IMR-90 (cell line): ENCODE data around the gene GLRA3. TPM values are rescaled to one million over a fixed set of nuclear protein-coding genes. Genes with fewer than 3 reads are reported as not detected.

Experiments used
- ATAC-seq: fragments of 200-7000 bp; cut with Tn5 transposase; 2 replicates; pipeline ENCODE4 v1.9.1; 2020; ENCODE audit warnings: low read depth, mild to moderate bottlenecking, moderate library complexity
- BruUV-seq: library from RNA; stranded (reverse); fragments of 400-500 nt; replicated peaks from 2 replicates; lab custom pipeline; 2021; lab: Mats Ljungman, UMichigan
- CTCF ChIA-PET: fragments of 300-600 bp; formaldehyde crosslinking; extraction: SDS; loops from one replicate; lab custom pipeline; 2021; ENCODE audit warnings: antibody characterized with exemption; lab: Yijun Ruan, JAX
- POLR2A ChIA-PET: fragments of 300-600 bp; sonication (Branson Sonifier 250); formaldehyde crosslinking; loops from one replicate; lab custom pipeline; 2022; ENCODE audit warnings: antibody characterized with exemption; ENCODE audit not compliant: unreplicated experiment; lab: Charles Lee
- DNase-seq: peaks from one replicate; pipeline ENCODE4 v3.0.0; 2013
- H2AFZ ChIP-seq: replicated peaks from 2 replicates; pipeline ENCODE3; 2013; ENCODE audit warnings: low read length, mild to moderate bottlenecking; ENCODE audit not compliant: poor library complexity
- H2AK5ac ChIP-seq: 2 replicates; pipeline ENCODE4 v1.6.1; 2013; ENCODE audit warnings: low read depth, low read length, inconsistent platforms
- H2AK9ac ChIP-seq: replicated peaks from 2 replicates; pipeline ENCODE3; 2013; ENCODE audit warnings: mild to moderate bottlenecking, low read depth, low read length, moderate library complexity; ENCODE audit not compliant: poor library complexity
- H2BK120ac ChIP-seq: 2 replicates; pipeline ENCODE4 v1.6.1; 2013; ENCODE audit warnings: low read depth, low read length, inconsistent platforms
- H2BK15ac ChIP-seq: 3 replicates; pipeline ENCODE4 v1.6.1; 2013; ENCODE audit warnings: low read depth, low read length, inconsistent platforms
- H2BK20ac ChIP-seq: 2 replicates; pipeline ENCODE4 v1.6.1; 2013; ENCODE audit warnings: low read depth, mild to moderate bottlenecking, inconsistent platforms, low read length, moderate library complexity
- H2BK5ac ChIP-seq: 2 replicates; pipeline ENCODE4 v1.6.1; 2013; ENCODE audit warnings: mild to moderate bottlenecking, low read depth, low read length, inconsistent platforms; ENCODE audit not compliant: poor library complexity, severe bottlenecking
- H3K14ac ChIP-seq: replicated peaks from 2 replicates; pipeline ENCODE4 v1.6.1; 2013; ENCODE audit warnings: low read depth, low read length, inconsistent platforms
- H3K18ac ChIP-seq: 2 replicates; pipeline ENCODE4 v1.6.1; 2013; ENCODE audit warnings: low read depth, low read length, control low read depth
- H3K23ac ChIP-seq: 2 replicates; pipeline ENCODE4 v1.6.1; 2013; ENCODE audit warnings: low read depth, low read length, inconsistent platforms
- H3K27ac ChIP-seq: 2 replicates; pipeline ENCODE4 v1.5.1; 2013; ENCODE audit warnings: mild to moderate bottlenecking, control low read depth, low read length; ENCODE audit not compliant: insufficient read depth
- H3K27me3 ChIP-seq: 2 replicates; pipeline ENCODE4 v1.6.1; 2013; ENCODE audit warnings: low read length; ENCODE audit not compliant: control insufficient read depth, insufficient read depth
- H3K36me3 ChIP-seq: 2 replicates; pipeline ENCODE4 v1.6.1; 2013; ENCODE audit warnings: low read length, mixed read lengths; ENCODE audit not compliant: control insufficient read depth, insufficient read depth
- H3K4ac ChIP-seq: 2 replicates; pipeline ENCODE4 v1.6.1; 2013; ENCODE audit warnings: low read depth, low read length, inconsistent platforms
- H3K4me1 ChIP-seq: 2 replicates; pipeline ENCODE4 v1.6.1; 2013; ENCODE audit warnings: low read length, mixed read lengths; ENCODE audit not compliant: control insufficient read depth, insufficient read depth
- H3K4me2 ChIP-seq: 2 replicates; pipeline ENCODE4 v1.6.1; 2013; ENCODE audit warnings: low read depth, mild to moderate bottlenecking, control low read depth, low read length, moderate library complexity
- H3K4me3 ChIP-seq: 2 replicates; pipeline ENCODE4 v1.5.1; 2013; ENCODE audit warnings: low read depth, mild to moderate bottlenecking, control low read depth, low read length, moderate library complexity; ENCODE audit not compliant: insufficient read depth
- H3K56ac ChIP-seq: 2 replicates; pipeline ENCODE4 v1.6.1; 2013; ENCODE audit warnings: low read length, inconsistent platforms; ENCODE audit not compliant: insufficient read depth; ENCODE audit errors: extremely low read depth
- H3K79me1 ChIP-seq, 2 experiments: 2 replicates each; pipeline ENCODE4 v1.6.1; 2013; ENCODE audit warnings: low read length in 2 of 2, inconsistent platforms in 1 of 2, low read depth in 1 of 2
- H3K9ac ChIP-seq: 2 replicates; pipeline ENCODE4 v1.6.1; 2013; ENCODE audit warnings: low read depth, low read length, control low read depth
- H3K9me1 ChIP-seq: 2 replicates; pipeline ENCODE4 v1.6.1; 2013; ENCODE audit warnings: low read length, inconsistent platforms; ENCODE audit not compliant: insufficient read depth
- H3K9me3 ChIP-seq: 2 replicates; pipeline ENCODE4 v1.6.1; 2013; ENCODE audit warnings: low read length; ENCODE audit not compliant: control insufficient read depth, insufficient read depth
- H4K20me1 ChIP-seq: 2 replicates; pipeline ENCODE4 v1.6.1; 2013; ENCODE audit warnings: low read length, inconsistent platforms; ENCODE audit not compliant: insufficient read depth
- H4K5ac ChIP-seq: 2 replicates; pipeline ENCODE4 v1.6.1; 2013; ENCODE audit warnings: mild to moderate bottlenecking, low read depth, low read length, control low read depth
- H4K8ac ChIP-seq, 2 experiments: 2 replicates each; pipeline ENCODE4 v1.6.1; 2013; ENCODE audit warnings: low read depth in 2 of 2, low read length in 2 of 2, control low read depth in 1 of 2, inconsistent platforms in 1 of 2
- H4K91ac ChIP-seq: 2 replicates; pipeline ENCODE4 v1.6.1; 2013; ENCODE audit warnings: low read depth, low read length, inconsistent platforms; ENCODE audit not compliant: insufficient read depth
- BHLHE40 ChIP-seq: fragments of 150-350 bp; IDR thresholded peaks from 2 replicates; pipeline ENCODE4 v1.6.1; 2016; ENCODE audit warnings: mild to moderate bottlenecking, low read depth, low read length
- RAD21 ChIP-seq: IDR thresholded peaks from 2 replicates; pipeline ENCODE4 v1.6.1; 2012; ENCODE audit warnings: low read length, improper control_type of control experiment
- WGBS, 2 experiments: methylation state at CpG; one replicate each; pipeline versions ENCODE4 v1.1.5 to v1.1.7; 2013; ENCODE audit warnings: missing lambda C conversion rate in 2 of 2; ENCODE audit not compliant: insufficient read length in 1 of 2; ENCODE audit errors: extremely low coverage in 2 of 2; 5-methylcytosine and 5-hydroxymethylcytosine counted together
- dilution Hi-C: fragments of 300-500 bp; cut with HindIII; formaldehyde crosslinking; loops from one replicate; pipeline ENCODE4 v1.14.3; 2018; ENCODE audit warnings: low sequenced_read_pairs; ENCODE audit not compliant: unreplicated experiment
- in situ Hi-C: fragments of 300-500 bp; cut with MboI; formaldehyde crosslinking; loops from 3 replicates; pipeline ENCODE4 v1.14.3; 2019; ENCODE audit warnings: low sequenced_read_pairs, inconsistent platforms, mixed read lengths
- intact Hi-C: fragments of 100-400 bp; cut with micrococcal nuclease; formaldehyde crosslinking; loops from 2 replicates; pipeline ENCODE4 v1.10.0; 2022
- polyA plus RNA-seq, 3 experiments: library from polyadenylated mRNA; depleted of rRNA; stranded (reverse); fragments of >200 nt; gene quantifications; 2 replicates each; pipeline ENCODE4 v1.2.3, GENCODE V29; 2012; ENCODE audit warnings: low replicate concordance in 1 of 3
- total RNA-seq: library from RNA; depleted of rRNA; stranded (reverse); fragments of >200 nt; gene quantifications from 2 replicates; pipeline ENCODE4 v1.2.3, GENCODE V29; 2012
- TF ChIP-seq, protein P1 (sequence below): fragments of 150-350 bp; IDR thresholded peaks from 2 replicates; pipeline ENCODE4 v1.6.1; 2017; ENCODE audit warnings: mild to moderate bottlenecking, antibody characterized with exemption, low read length, low read depth
- TF ChIP-seq, protein P2 (sequence below): conservative IDR thresholded peaks from 2 replicates; pipeline ENCODE4 v1.5.1; 2012; ENCODE audit warnings: mild to moderate bottlenecking, low read depth, low read length, improper control_type of control experiment

Gene GLRA3
- total and polyA plus RNA-seq, 2 of the 4 experiments (the other 2 are of a cell fraction), result not detected

DNA sequence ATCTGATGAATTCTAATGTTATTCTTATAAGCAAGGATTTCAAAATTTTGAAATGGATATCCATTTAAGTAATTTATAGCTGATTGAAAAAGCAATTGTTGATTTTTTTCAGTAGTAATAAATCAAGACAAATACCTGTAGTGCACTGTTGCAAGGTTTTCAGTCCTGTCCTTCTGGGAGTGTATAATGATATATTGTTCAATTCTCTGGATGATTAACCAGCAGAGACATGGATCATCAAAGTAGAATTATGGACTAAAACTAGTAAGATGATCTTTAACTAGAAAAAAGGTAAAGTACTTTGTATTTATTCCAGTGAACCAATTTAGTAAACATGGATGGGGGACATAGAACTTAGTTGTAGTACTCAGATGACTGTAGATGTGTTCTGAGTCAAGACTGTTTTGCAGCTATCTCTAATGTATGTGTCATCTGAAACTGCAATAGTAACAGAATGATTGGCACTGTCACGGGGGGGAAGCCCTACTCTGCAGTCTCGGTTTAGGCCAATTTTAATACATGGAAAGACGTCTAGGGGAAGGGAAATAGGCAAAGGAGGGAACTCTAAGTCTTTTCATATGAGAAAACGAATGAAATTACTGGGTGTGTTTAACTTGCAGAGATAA, 121.9 kb downstream of the GLRA3 start:
- CTCF ChIA-PET, result no interaction called here
- intact Hi-C loops, result no loop called here

More for the DNA sequence above, 121.9 kb downstream of the GLRA3 start:
- H2AK5ac ChIP-seq, result no peak overlapping the region
- H3K4me1 ChIP-seq, result no peaks in the 10 kb centered on the region
- ATAC-seq (no peak), DNase-seq (no peak)
- no peaks in the 10 kb centered on the region for H3K9me1 ChIP-seq
- no peak overlapping the region for H3K9ac ChIP-seq
- dilution Hi-C loops, result no loop called here
- no peaks in the 10 kb centered on the region for H3K79me1 ChIP-seq
- no peak overlapping the region for H2BK20ac ChIP-seq
- H2BK120ac ChIP-seq, result no peak overlapping the region
- no peak overlapping the region for H3K27ac ChIP-seq
- H3K56ac ChIP-seq, result no peak overlapping the region
- H3K9me3 ChIP-seq, result no peaks in the 10 kb centered on the region
- H3K36me3 ChIP-seq, result no peaks in the 10 kb centered on the region
- no peak overlapping the region for H3K4me2 ChIP-seq
- no peak overlapping the region for H3K14ac ChIP-seq
- H3K27me3 ChIP-seq, result no peaks in the 10 kb centered on the region
- H3K18ac ChIP-seq, result no peak overlapping the region
- no peak overlapping the region for H2BK15ac ChIP-seq
- no peaks in the 10 kb centered on the region for H4K20me1 ChIP-seq
- in situ Hi-C loops, result no loop called here
- WGBS, 2 experiments, result no CpG with 5 or more reads among the region's 4 CpGs
- no peak overlapping the region for H2BK5ac ChIP-seq
- no peak overlapping the region for H3K4me3 ChIP-seq
- H4K91ac ChIP-seq, result no peak overlapping the region
- BruUV-seq, result no TSS peak
- H3K4ac ChIP-seq, result no peak overlapping the region
- H4K8ac ChIP-seq, result no peak overlapping the region
- no peak overlapping the region for H3K23ac ChIP-seq
- POLR2A ChIA-PET, result no interaction called here
- H2AFZ ChIP-seq, result no peak overlapping the region
- TF ChIP-seq, protein P1, sequence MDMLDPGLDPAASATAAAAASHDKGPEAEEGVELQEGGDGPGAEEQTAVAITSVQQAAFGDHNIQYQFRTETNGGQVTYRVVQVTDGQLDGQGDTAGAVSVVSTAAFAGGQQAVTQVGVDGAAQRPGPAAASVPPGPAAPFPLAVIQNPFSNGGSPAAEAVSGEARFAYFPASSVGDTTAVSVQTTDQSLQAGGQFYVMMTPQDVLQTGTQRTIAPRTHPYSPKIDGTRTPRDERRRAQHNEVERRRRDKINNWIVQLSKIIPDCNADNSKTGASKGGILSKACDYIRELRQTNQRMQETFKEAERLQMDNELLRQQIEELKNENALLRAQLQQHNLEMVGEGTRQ, result no peak
- TF ChIP-seq BHLHE40 (no peak), RAD21 (no peak)
- TF ChIP-seq, protein P2, sequence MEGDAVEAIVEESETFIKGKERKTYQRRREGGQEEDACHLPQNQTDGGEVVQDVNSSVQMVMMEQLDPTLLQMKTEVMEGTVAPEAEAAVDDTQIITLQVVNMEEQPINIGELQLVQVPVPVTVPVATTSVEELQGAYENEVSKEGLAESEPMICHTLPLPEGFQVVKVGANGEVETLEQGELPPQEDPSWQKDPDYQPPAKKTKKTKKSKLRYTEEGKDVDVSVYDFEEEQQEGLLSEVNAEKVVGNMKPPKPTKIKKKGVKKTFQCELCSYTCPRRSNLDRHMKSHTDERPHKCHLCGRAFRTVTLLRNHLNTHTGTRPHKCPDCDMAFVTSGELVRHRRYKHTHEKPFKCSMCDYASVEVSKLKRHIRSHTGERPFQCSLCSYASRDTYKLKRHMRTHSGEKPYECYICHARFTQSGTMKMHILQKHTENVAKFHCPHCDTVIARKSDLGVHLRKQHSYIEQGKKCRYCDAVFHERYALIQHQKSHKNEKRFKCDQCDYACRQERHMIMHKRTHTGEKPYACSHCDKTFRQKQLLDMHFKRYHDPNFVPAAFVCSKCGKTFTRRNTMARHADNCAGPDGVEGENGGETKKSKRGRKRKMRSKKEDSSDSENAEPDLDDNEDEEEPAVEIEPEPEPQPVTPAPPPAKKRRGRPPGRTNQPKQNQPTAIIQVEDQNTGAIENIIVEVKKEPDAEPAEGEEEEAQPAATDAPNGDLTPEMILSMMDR, result no peak
- no peak overlapping the region for H2AK9ac ChIP-seq
- H4K5ac ChIP-seq, result no peak overlapping the region
